K562 (cell line): ENCODE measurements around the gene PUSL1. TPM values are rescaled to one million over a fixed set of nuclear protein-coding genes. Genes with fewer than 3 reads are reported as not detected.
A peak's percentile ranks its signal among the peaks of the same experiment; 100 is the strongest.

Experiments used
- ATAC-seq: fragments of 200-7000 bp; cut with Tn5 transposase; 3 replicates; pipeline ENCODE4 v1.9.1; 2020; ENCODE audit warnings: moderate library complexity
- BruUV-seq: library from RNA; stranded (reverse); fragments of 400-500 nt; replicated peaks from 2 replicates; lab custom pipeline; 2021; lab: Mats Ljungman, UMichigan
- CTCF ChIA-PET: fragments of 300-600 bp; formaldehyde crosslinking; extraction: SDS; loops from one replicate; lab custom pipeline; 2021; ENCODE audit warnings: low intra/inter-chr PET ratio; lab: Yijun Ruan, JAX
- POLR2A ChIA-PET: fragments of 300-600, 350-650 bp; sonication (Branson Sonifier 250); formaldehyde crosslinking; extraction: SDS; loops from one replicate; lab custom pipeline; 2021; ENCODE audit warnings: antibody characterized with exemption, inconsistent platforms; lab: Yijun Ruan, JAX
- DNase-seq, 4 experiments: peaks; one replicate each; pipeline versions ENCODE4 v3.0.0 to v3.0.0-alpha.2; 2011 to 2018; ENCODE audit warnings: low spot score in 3 of 4, mixed read lengths in 3 of 4; ENCODE audit errors: extremely low read depth in 1 of 4
- FAIRE-seq: peaks from 2 replicates; lab custom pipeline; 2011; peaks lifted over from hg19 to GRCh38; lab: Jason Lieb, UNC
- H2AFZ ChIP-seq: 2 replicates; pipeline ENCODE4 v1.6.0; 2011; ENCODE audit warnings: low read depth, low read length, control low read depth, inconsistent platforms
- H3K27ac ChIP-seq: fragments of 200-600 bp; 3 replicates; pipeline ENCODE4 v1.8.0; 2011; ENCODE audit warnings: low read depth, mild to moderate bottlenecking, control low read depth, inconsistent platforms, low read length, moderate library complexity, mixed read lengths; ENCODE audit errors: extremely low read depth
- H3K27me3 ChIP-seq, 2 experiments: fragments of 300-600 bp in 1 of 2; 2 replicates in 1 of 2; 3 replicates in 1 of 2; pipeline versions ENCODE4 v1.6.0 to v1.8.0; 2011; ENCODE audit warnings: inconsistent platforms in 2 of 2, low read length in 2 of 2, mild to moderate bottlenecking in 1 of 2, mixed read lengths in 1 of 2, moderate library complexity in 1 of 2; ENCODE audit not compliant: control insufficient read depth in 2 of 2, insufficient read depth in 2 of 2
- H3K36me3 ChIP-seq: fragments of 300-600 bp; 3 replicates; pipeline ENCODE4 v1.8.0; 2011; ENCODE audit warnings: mild to moderate bottlenecking, low read length, inconsistent platforms; ENCODE audit not compliant: control insufficient read depth, insufficient read depth
- H3K4me1 ChIP-seq, 2 experiments: fragments of 200-600 bp in 1 of 2; replicated peaks in 1 of 2; 2 replicates in 1 of 2; 3 replicates in 1 of 2; pipeline versions ENCODE4 v1.5.1 to v1.8.0; 2011; ENCODE audit warnings: inconsistent platforms in 2 of 2, low read length in 2 of 2, mild to moderate bottlenecking in 1 of 2, mixed read lengths in 1 of 2, moderate library complexity in 1 of 2; ENCODE audit not compliant: control insufficient read depth in 2 of 2, insufficient read depth in 2 of 2
- H3K4me2 ChIP-seq: 2 replicates; pipeline ENCODE4 v1.6.1; 2011; ENCODE audit warnings: low read length, control low read depth, inconsistent platforms, mixed read lengths; ENCODE audit not compliant: insufficient read depth
- H3K4me3 ChIP-seq: fragments of 200-600 bp; sonication (generic), shearing (Covaris generic); 2 replicates; pipeline ENCODE4 v1.5.1; 2016; ENCODE audit warnings: control low read depth, inconsistent platforms
- H3K79me2 ChIP-seq: fragments of 200-600 bp; 3 replicates; pipeline ENCODE4 v1.8.0; 2011; ENCODE audit warnings: low read length, inconsistent platforms; ENCODE audit not compliant: control insufficient read depth, insufficient read depth
- H3K9ac ChIP-seq, 2 experiments: 2 replicates each; pipeline versions ENCODE4 v1.6.0 to v1.6.1; 2011; ENCODE audit warnings: low read depth in 2 of 2, low read length in 2 of 2, control low read depth in 1 of 2, inconsistent platforms in 1 of 2, mild to moderate bottlenecking in 1 of 2, mixed read lengths in 1 of 2; ENCODE audit not compliant: insufficient read depth in 1 of 2
- H3K9me1 ChIP-seq: one replicate; pipeline ENCODE4 v1.6.0; 2011; ENCODE audit warnings: inconsistent platforms, mild to moderate bottlenecking, low read length, moderate library complexity; ENCODE audit not compliant: control insufficient read depth, insufficient read depth
- H3K9me3 ChIP-seq: replicated peaks from 2 replicates; pipeline ENCODE4 v1.5.1; 2011; ENCODE audit warnings: low read depth, low read length, inconsistent platforms; ENCODE audit not compliant: control insufficient read depth, insufficient read depth
- H4K20me1 ChIP-seq: replicated peaks from 2 replicates; pipeline ENCODE4 v1.6.1; 2011; ENCODE audit warnings: low read length, inconsistent platforms, mixed read lengths; ENCODE audit not compliant: control insufficient read depth, insufficient read depth
- HMGN3 ChIP-seq: IDR thresholded peaks from 2 replicates; pipeline ENCODE4 v1.6.1; 2011; ENCODE audit warnings: borderline replicate concordance, low read depth, mild to moderate bottlenecking, mixed read lengths, low read length; ENCODE audit not compliant: insufficient read length; ENCODE audit errors: extremely low read depth
- HNRNPL ChIP-seq: fragments of 200-400 bp; formaldehyde crosslinking; IDR thresholded peaks from 2 replicates; pipeline ENCODE4 v1.6.1; 2017; ENCODE audit warnings: low read depth, mild to moderate bottlenecking, low read length
- HOXB6 ChIP-seq: fragments of 250-450 bp; sonication (Bioruptor Pico); IDR thresholded peaks from 2 replicates; pipeline ENCODE4 v1.5.1; 2022; ENCODE audit warnings: mild to moderate bottlenecking, borderline replicate concordance
- IRF2 ChIP-seq: sonication (generic); formaldehyde crosslinking; IDR thresholded peaks from 2 replicates; pipeline ENCODE4 v1.8.1; 2022; ENCODE audit warnings: mild to moderate bottlenecking, missing genetic modification reagents
- MITF ChIP-seq: IDR thresholded peaks from 2 replicates; pipeline ENCODE4 v1.6.1; 2014; ENCODE audit warnings: antibody characterized with exemption
- SMARCB1 ChIP-seq: IDR thresholded peaks from 2 replicates; pipeline ENCODE4 v1.6.1; 2011; ENCODE audit warnings: improper control_type of control experiment, low read depth; ENCODE audit not compliant: insufficient read length
- SMARCC2 ChIP-seq: fragments of 450-650 bp; IDR thresholded peaks from 2 replicates; pipeline ENCODE4 v1.6.1; 2017; ENCODE audit warnings: antibody characterized with exemption, moderate library complexity, mild to moderate bottlenecking, low read depth
- ZBTB33 ChIP-seq: sonication (generic); formaldehyde crosslinking; IDR thresholded peaks from 2 replicates; pipeline ENCODE4 v1.8.1; 2023; ENCODE audit warnings: mild to moderate bottlenecking, missing genetic modification reagents
- ZEB2 ChIP-seq: fragments of 450-650 bp; IDR thresholded peaks from 2 replicates; pipeline ENCODE4 v1.6.1; 2016
- ZNF436 ChIP-seq: fragments of 250-450, 450-650 bp; sonication (Bioruptor Pico); formaldehyde crosslinking; IDR thresholded peaks from 2 replicates; pipeline ENCODE4 v1.7.0; 2020; ENCODE audit warnings: mild to moderate bottlenecking
- ZNF507 ChIP-seq: conservative IDR thresholded peaks from 2 replicates; pipeline ENCODE4 v1.6.1; 2017; ENCODE audit warnings: missing genetic modification characterization, missing compliant biosample characterization
- WGBS: fragments of 100-300 bp; shearing (Covaris generic); methylation state at CpG from one replicate; pipeline ENCODE4 v1.1.6; 2016; ENCODE audit warnings: low coverage, mixed read lengths; ENCODE audit not compliant: insufficient coverage; ENCODE audit errors: missing lambda C conversion rate; 5-methylcytosine and 5-hydroxymethylcytosine counted together
- in situ Hi-C: fragments of 300-500 bp; cut with MboI; formaldehyde crosslinking; loops from 4 replicates; pipeline ENCODE4 v1.15.0; 2018; ENCODE audit warnings: inconsistent platforms, mixed read lengths
- intact Hi-C: fragments of 100-400 bp; cut with micrococcal nuclease; formaldehyde crosslinking; loops from 2 replicates; pipeline ENCODE4 v1.14.2; 2022
- polyA plus RNA-seq, 8 experiments: library from polyadenylated mRNA; depleted of rRNA in 4 of 8; stranded (reverse) in 5 of 8; unstranded in 3 of 8; fragments of >200 nt; fragmentation: Nextera tagmentation in 2 of 8; fragmentation: Illumina TruSeq in 1 of 8; extraction: Ambion mirVana in 2 of 8; extraction: Trizol in 1 of 8; gene quantifications; 2 replicates each; pipeline versions ENCODE4 v1.2.1 to v1.2.3, GENCODE V29; 2011 to 2014; ENCODE audit warnings: inconsistent platforms in 1 of 8, missing spikeins in 1 of 8
- total RNA-seq, 7 experiments: library from RNA; depleted of rRNA in 6 of 7; stranded (reverse); fragments of >200 nt in 6 of 7; fragmentation: Illumina TruSeq in 2 of 7; extraction: Trizol in 2 of 7; gene quantifications; 2 replicates each; pipeline versions ENCODE4 v1.2.1 to v1.2.3, GENCODE V29; 2011 to 2021; ENCODE audit warnings: low replicate concordance in 1 of 7

Gene PUSL1
- total and polyA plus RNA-seq, 9 of the 15 experiments (the other 6 are each of a cell fraction or from before 2014, with no cell fraction given) = 0.62 to 86.9 (median 13.6) TPM

GRCh38 chr1:1294250-1294890 lies 14.0 kb upstream of the PUSL1 start:
- Histone ChIP-seq H3K4me3 (peak overlapping the region; percentile 51; the same call in 1 of the 2 replicates), H4K20me1 (peaks cover 19% of the 10 kb centered on the region; the same call in 1 of the 2 replicates), H3K27ac (no peak overlapping the region), H2AFZ (peak overlapping the region; percentile 67; the same call in 1 of the 2 replicates), H3K9me1 (peaks cover 12% of the 10 kb centered on the region), H3K79me2 (no peaks in the 10 kb centered on the region), H3K4me2 (peak overlapping the region; percentile 81; the same call in 1 of the 2 replicates), H3K36me3 (peaks cover 17% of the 10 kb centered on the region; the same call in 1 of the 3 replicates), H3K4me1 (peaks cover 5 to 79% of the 10 kb centered on the region in 2 experiments; a peak in 3 of 5 replicates), H3K9ac (peak overlapping the region in 1 of 2 experiments; percentile 84; a peak in 2 of 4 replicates), H3K27me3 (peaks cover 0 to 3% of the 10 kb centered on the region in 2 experiments; a peak in 1 of 5 replicates), H3K9me3 (no peaks in the 10 kb centered on the region)
- no peak for DNase-seq
- no peak for ATAC-seq
- POLR2A ChIA-PET = interaction anchor here (1.2 kb wide), 1 partner anchor 11 kb away, joined by 3 read pairs; no protein-coding TSS in a partner anchor
- in situ Hi-C loops = no loop called here
- intact Hi-C loops = loop anchor here (10.0 kb wide), 1 partner anchor 310 kb away; the partner anchor contains the start of gene PERM1
- CTCF ChIA-PET = no interaction called here
- no TSS peak for BruUV-seq
- FAIRE-seq = no peak
- 71% methylated on average over 37 of the region's 58 CpGs for WGBS
- TF ChIP-seq ZEB2 = no peak
- peak; percentile 82; the same call in 1 of the 2 replicates for TF ChIP-seq ZBTB33 (CRISPR knock-in tag)
- no peak for TF ChIP-seq SMARCC2
- no peak for TF ChIP-seq ZNF436 (CRISPR knock-in tag)
- peak; percentile 52; the same call in 1 of the 2 replicates for TF ChIP-seq HNRNPL
- TF ChIP-seq IRF2 = no peak
- TF ChIP-seq SMARCB1 = no peak
- no peak for TF ChIP-seq MITF
- TF ChIP-seq ZNF507 = no peak
- no peak for TF ChIP-seq HMGN3
- TF ChIP-seq HOXB6 (CRISPR knock-in tag) = no peak
